ENCODE results near the gene CSH2. TPM values are rescaled to one million over a fixed set of nuclear protein-coding genes. Genes with fewer than 3 reads are reported as not detected.
"Not testable (repeated sequence)": the region's sequence is repeated elsewhere in the genome, so short reads cannot be mapped to it uniquely, and the experiment has no call there.

CSH2 gene
- total and polyA plus RNA-seq, 2 of the 8 experiments (the other 6 are each of a cell fraction or from before 2014, with no cell fraction given): 0.43 TPM; not detected in 1

GRCh38 chr17:63885119-63885518, 11.6 kb upstream of the CSH2 start:
- WGBS, 2 experiments (ENCODE audit: extremely low coverage in 1 of 2, insufficient coverage in 1 of 2, insufficient read length in 1 of 2, insufficient replicate concordance in 2 of 2, low coverage in 1 of 2, low lambda C conversion rate in 2 of 2, missing lambda C conversion rate in 1 of 2): 89% methylated on average over 11 of the region's 11 CpGs; no CpG with 5 or more reads in 1 of the 2 experiments

GRCh38 chr17:63882626-63883126, 9.2 kb upstream of the CSH2 start:
- not testable (repeated sequence) for H3K36me3 ChIP-seq (ENCODE audit: control insufficient read depth in 2 of 4, insufficient read depth in 4 of 4, low read length in 3 of 4); H3K56ac ChIP-seq (replicated peaks; ENCODE audit: insufficient read length, low read depth, low read length); H2BK12ac ChIP-seq (ENCODE audit: low read depth, low read length); H3K79me2 ChIP-seq (ENCODE audit: control insufficient read depth in 1 of 2, insufficient read depth in 2 of 2, low read length in 2 of 2); H2AFZ ChIP-seq (ENCODE audit: low read length); H3K9me3 ChIP-seq (ENCODE audit: insufficient read depth in 2 of 2, low read depth in 1 of 2, low read length in 1 of 2); H2BK5ac ChIP-seq (ENCODE audit: low read depth, low read length); H3K27me3 ChIP-seq (replicated peaks in 1 of 4; ENCODE audit: control insufficient read depth in 3 of 4, extremely low read depth in 1 of 4, insufficient read depth in 3 of 4, low read length in 3 of 4); H3K4me2 ChIP-seq (ENCODE audit: insufficient read depth in 1 of 2, low read depth in 2 of 2, low read length in 2 of 2); H3K79me1 ChIP-seq (ENCODE audit: low read depth, low read length); H3K27ac ChIP-seq (ENCODE audit: low read depth, low read length); H4K20me1 ChIP-seq (replicated peaks in 1 of 2; ENCODE audit: control insufficient read depth in 1 of 2, insufficient read depth in 2 of 2, low read length in 2 of 2); H4K8ac ChIP-seq (ENCODE audit: extremely low read depth, insufficient read depth, low read length); H3K23ac ChIP-seq (ENCODE audit: insufficient read length); H3K9ac ChIP-seq (replicated peaks in 1 of 4; ENCODE audit: extremely low read depth in 1 of 4, low read depth in 3 of 4, low read length in 3 of 4); H4K5ac ChIP-seq (ENCODE audit: insufficient read length, low read depth, low read length); H3K4me3 ChIP-seq (ENCODE audit: extremely low read depth in 1 of 4, insufficient read depth in 2 of 4, low read depth in 3 of 4, low read length in 4 of 4); FAIRE-seq; H3K18ac ChIP-seq (ENCODE audit: extremely low read depth, low read length); H3K4ac ChIP-seq (replicated peaks; ENCODE audit: insufficient read length, low read depth, low read length); H2BK120ac ChIP-seq (replicated peaks; ENCODE audit: low read depth, low read length); H2BK15ac ChIP-seq (ENCODE audit: low read length); H3K14ac ChIP-seq (ENCODE audit: insufficient read length); DNase-seq (ENCODE audit: low read depth in 1 of 2, low spot score in 2 of 2); H4K91ac ChIP-seq (replicated peaks; ENCODE audit: insufficient read length, low read length); H2AK5ac ChIP-seq (ENCODE audit: low read depth, low read length); H3K23me2 ChIP-seq (ENCODE audit: low read depth, low read length)
- CTCF ChIA-PET (ENCODE audit: partially characterized antibody): interaction anchor here (0.5 to 4.5 kb wide), 20 partner anchors 8 to 744 kb away, joined by 3 to 66 read pairs (median 5); partner anchors contain the start of genes CSHL1 and GH1
- 81% methylated on average over 9 of the region's 9 CpGs; no CpG with 5 or more reads in 1 of the 2 experiments for WGBS, 2 experiments (ENCODE audit: extremely low coverage in 1 of 2, insufficient coverage in 1 of 2, insufficient read length in 1 of 2, insufficient replicate concordance in 2 of 2, low coverage in 1 of 2, low lambda C conversion rate in 2 of 2, missing lambda C conversion rate in 1 of 2)
- peaks cover 3 to 15% (median 8%) of the 10 kb centered on the region in 4 experiments for H3K4me1 ChIP-seq (replicated peaks in 1 of 4; ENCODE audit: control insufficient read depth in 3 of 4, insufficient read depth in 4 of 4, low read length in 3 of 4)
- 0 out of 2 replicates have a peak overlapping the region, but pooled peaks have one; percentile 72 for H2BK20ac ChIP-seq (ENCODE audit: low read length)
- POLR2A ChIA-PET (ENCODE audit: partially characterized antibody): interaction anchor here (0.5 to 0.7 kb wide), 2 partner anchors 8 to 42 kb away, joined by 3 to 4 read pairs; no protein-coding TSS in a partner anchor

More at GRCh38 chr17:63885119-63885518, 11.6 kb upstream of the CSH2 start:
- POLR2A ChIA-PET (ENCODE audit: partially characterized antibody); DNase-seq (ENCODE audit: low read depth in 1 of 2, low spot score in 2 of 2); H3K4me3 ChIP-seq (ENCODE audit: extremely low read depth in 1 of 4, insufficient read depth in 2 of 4, low read depth in 3 of 4, low read length in 4 of 4); H3K27me3 ChIP-seq (replicated peaks in 1 of 4; ENCODE audit: control insufficient read depth in 3 of 4, extremely low read depth in 1 of 4, insufficient read depth in 3 of 4, low read length in 3 of 4); H3K4ac ChIP-seq (replicated peaks; ENCODE audit: insufficient read length, low read depth, low read length); H3K56ac ChIP-seq (replicated peaks; ENCODE audit: insufficient read length, low read depth, low read length); H3K36me3 ChIP-seq (ENCODE audit: control insufficient read depth in 2 of 4, insufficient read depth in 4 of 4, low read length in 3 of 4); H3K4me2 ChIP-seq (ENCODE audit: insufficient read depth in 1 of 2, low read depth in 2 of 2, low read length in 2 of 2); H3K79me1 ChIP-seq (ENCODE audit: low read depth, low read length); H2BK15ac ChIP-seq (ENCODE audit: low read length); H2AFZ ChIP-seq (ENCODE audit: low read length); H3K18ac ChIP-seq (ENCODE audit: extremely low read depth, low read length); H4K91ac ChIP-seq (replicated peaks; ENCODE audit: insufficient read length, low read length); H4K5ac ChIP-seq (ENCODE audit: insufficient read length, low read depth, low read length); H3K79me2 ChIP-seq (ENCODE audit: control insufficient read depth in 1 of 2, insufficient read depth in 2 of 2, low read length in 2 of 2); H3K27ac ChIP-seq (ENCODE audit: low read depth, low read length); FAIRE-seq; H2BK120ac ChIP-seq (replicated peaks; ENCODE audit: low read depth, low read length); H2BK20ac ChIP-seq (ENCODE audit: low read length); H3K9ac ChIP-seq (replicated peaks in 1 of 4; ENCODE audit: extremely low read depth in 1 of 4, low read depth in 3 of 4, low read length in 3 of 4); H2BK5ac ChIP-seq (ENCODE audit: low read depth, low read length); H2AK5ac ChIP-seq (ENCODE audit: low read depth, low read length); H3K14ac ChIP-seq (ENCODE audit: insufficient read length); H3K9me3 ChIP-seq (ENCODE audit: insufficient read depth in 2 of 2, low read depth in 1 of 2, low read length in 1 of 2); H3K23me2 ChIP-seq (ENCODE audit: low read depth, low read length); H4K20me1 ChIP-seq (replicated peaks in 1 of 2; ENCODE audit: control insufficient read depth in 1 of 2, insufficient read depth in 2 of 2, low read length in 2 of 2); H2BK12ac ChIP-seq (ENCODE audit: low read depth, low read length); H3K23ac ChIP-seq (ENCODE audit: insufficient read length); H4K8ac ChIP-seq (ENCODE audit: extremely low read depth, insufficient read depth, low read length): not testable (repeated sequence)
- H3K4me1 ChIP-seq (replicated peaks in 1 of 4; ENCODE audit: control insufficient read depth in 3 of 4, insufficient read depth in 4 of 4, low read length in 3 of 4): peaks cover 3 to 15% (median 8%) of the 10 kb centered on the region in 4 experiments
- CTCF ChIA-PET (ENCODE audit: partially characterized antibody): interaction anchor here (0.6 to 1.4 kb wide), 3 partner anchors 85 to 131 kb away, joined by 3 read pairs; no protein-coding TSS in a partner anchor

Measured in H1 (cell line).